Head of caudate nucleus (tissue), 42 donors: ENCODE results near the gene OSBPL8.

Experiments
- DNase-seq, 42 donors: peaks; one replicate each; pipeline versions ENCODE4 v3.0.0 to v3.0.0-alpha.2; 2020 to 2021; ENCODE audit warnings: mixed read lengths in 7 of 42
- intact Hi-C: fragments of 100-400 bp; cut with DNase I; formaldehyde crosslinking; loops from one replicate; pipeline ENCODE4 v1.15.0; 2022

OSBPL8 gene

DNA sequence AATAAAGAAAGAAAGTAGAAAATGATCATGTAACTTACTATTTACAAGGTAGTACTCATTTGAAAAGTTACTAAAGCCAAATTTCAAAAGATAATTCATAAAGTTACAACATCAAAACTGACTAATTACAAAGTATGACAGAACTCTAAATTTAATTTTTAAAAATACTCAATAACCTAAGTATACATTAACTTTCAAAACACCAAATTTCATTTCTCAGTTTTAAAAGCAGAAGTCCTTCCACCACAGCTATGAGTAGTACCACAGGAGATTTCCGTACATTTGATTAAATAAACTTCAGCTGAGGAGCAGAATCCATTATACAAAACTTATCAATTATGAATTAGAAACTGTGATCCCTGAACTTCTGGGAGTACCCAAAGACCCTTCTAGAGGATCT is 110.6 kb downstream of the OSBPL8 start:
- intact Hi-C loops: no loop called here
- DNase-seq: no peak

DNA sequence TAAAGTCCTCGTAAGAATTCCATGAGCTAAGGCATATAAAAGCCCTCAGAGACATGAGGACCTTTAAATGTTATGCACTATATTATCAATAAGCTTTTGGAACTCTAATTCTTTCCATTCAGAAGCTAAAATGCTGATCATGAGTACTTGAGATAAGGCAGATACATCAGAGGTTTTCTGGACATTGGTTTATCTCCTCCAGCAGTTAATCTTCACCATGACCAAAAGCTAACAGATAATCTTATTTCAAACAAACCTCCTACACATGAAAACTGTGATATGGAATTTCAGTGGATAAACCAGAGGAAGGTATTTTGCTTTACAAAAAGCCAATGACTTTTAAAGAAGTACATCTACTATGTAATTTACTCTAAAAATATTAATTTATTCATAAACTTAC is 113.5 kb downstream of the OSBPL8 start:
- intact Hi-C loops: no loop called here
- no peak for DNase-seq

DNA sequence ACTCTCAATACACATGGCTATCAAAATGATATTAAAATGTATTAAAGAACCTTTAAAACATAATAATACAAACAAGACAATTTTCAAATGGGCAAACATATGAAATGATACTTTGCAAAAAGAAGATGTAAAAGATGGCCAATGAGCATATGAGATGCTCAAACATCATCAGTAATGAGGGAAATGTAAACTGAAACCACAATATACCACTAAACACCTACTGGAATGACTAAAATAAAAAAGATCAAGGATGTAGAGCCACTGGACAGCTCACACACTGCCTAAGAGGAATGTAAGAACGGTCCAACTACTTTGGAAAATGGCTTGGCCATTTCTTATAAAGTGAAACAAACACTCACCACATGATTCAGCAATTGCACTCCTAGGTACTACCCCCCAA is 114.1 kb downstream of the OSBPL8 start:
- DNase-seq: no peak
- intact Hi-C loops: no loop called here

- intact Hi-C loops: no loop called here
Observed at GRCh38 chr12:76444408-76444984, 115.1 kb downstream of the OSBPL8 start.

DNA sequence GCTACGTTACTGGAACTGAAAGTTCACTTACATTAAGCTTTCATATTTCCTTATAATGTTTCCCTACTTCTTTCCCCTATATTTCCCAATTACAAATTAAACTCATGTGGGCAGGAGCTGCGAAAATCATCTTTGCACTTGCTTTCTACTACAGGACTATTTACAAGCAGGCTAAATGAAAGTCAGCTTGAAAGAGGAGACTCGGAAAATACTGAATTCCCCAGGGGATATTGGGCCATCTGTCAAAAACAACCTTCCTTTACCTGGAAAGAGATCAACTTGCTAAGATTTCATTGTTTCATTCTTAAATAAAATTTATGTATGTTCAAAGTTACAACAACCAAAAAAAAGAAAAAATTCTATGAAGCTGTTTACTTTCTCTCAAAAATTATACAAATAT is 118.6 kb downstream of the OSBPL8 start:
- intact Hi-C loops: no loop called here
- no peak for DNase-seq

More at GRCh38 chr12:76444408-76444984, 115.1 kb downstream of the OSBPL8 start:
- DNase-seq: no peak

- intact Hi-C loops: no loop called here
- DNase-seq: no peak
Observed at GRCh38 chr12:76432733-76433132, 126.8 kb downstream of the OSBPL8 start.

DNA sequence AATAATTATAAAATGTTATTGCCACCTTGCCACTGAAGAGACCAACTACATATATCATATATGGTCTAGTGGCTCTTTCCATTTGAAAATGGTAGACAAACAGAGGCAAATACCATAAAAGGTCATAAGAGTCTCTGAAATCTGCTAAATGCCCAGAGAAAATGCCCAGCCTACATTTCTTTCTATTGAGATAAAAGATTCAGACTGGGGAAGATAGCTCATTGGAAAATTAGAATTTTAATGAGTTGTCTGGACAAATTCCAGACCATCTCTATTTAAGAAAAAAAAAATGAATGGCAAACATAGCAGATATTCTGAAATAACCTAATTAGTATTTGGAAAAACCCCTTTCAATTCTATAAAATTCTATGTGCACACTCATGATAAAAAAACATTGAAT is 131.5 kb downstream of the OSBPL8 start:
- intact Hi-C loops: no loop called here
- no peak for DNase-seq

DNA sequence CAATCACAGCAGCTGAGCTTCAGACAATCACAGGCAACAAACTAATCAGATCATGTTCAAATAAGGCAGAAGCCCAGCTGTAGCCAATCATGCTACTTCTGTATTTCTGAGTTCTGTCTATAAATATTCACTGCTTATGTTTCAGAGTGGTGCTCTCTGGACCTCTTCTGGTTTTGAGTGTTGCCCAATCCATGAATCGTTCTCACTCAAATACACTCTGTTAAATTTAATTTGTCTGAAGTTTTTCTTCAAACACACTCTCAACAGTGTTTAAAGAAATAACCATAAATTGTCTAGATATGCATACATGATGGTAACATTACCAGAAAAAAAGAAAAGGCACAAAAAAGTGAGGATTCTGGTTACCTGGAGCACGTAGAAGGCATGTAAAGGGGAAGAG is 133.4 kb downstream of the OSBPL8 start:
- no peak for DNase-seq
- intact Hi-C loops: no loop called here

GRCh38 chr12:76424941-76425340 is 134.6 kb downstream of the OSBPL8 start:
- intact Hi-C loops: no loop called here
- DNase-seq: no peak

- intact Hi-C loops: no loop called here
- DNase-seq: peak in 1 of 42 donors; percentile 13
Observed at GRCh38 chr12:76422543-76423438, 136.8 kb downstream of the OSBPL8 start.

GRCh38 chr12:76422154-76422542 is 137.4 kb downstream of the OSBPL8 start:
- no peak for DNase-seq
- intact Hi-C loops: no loop called here

DNA sequence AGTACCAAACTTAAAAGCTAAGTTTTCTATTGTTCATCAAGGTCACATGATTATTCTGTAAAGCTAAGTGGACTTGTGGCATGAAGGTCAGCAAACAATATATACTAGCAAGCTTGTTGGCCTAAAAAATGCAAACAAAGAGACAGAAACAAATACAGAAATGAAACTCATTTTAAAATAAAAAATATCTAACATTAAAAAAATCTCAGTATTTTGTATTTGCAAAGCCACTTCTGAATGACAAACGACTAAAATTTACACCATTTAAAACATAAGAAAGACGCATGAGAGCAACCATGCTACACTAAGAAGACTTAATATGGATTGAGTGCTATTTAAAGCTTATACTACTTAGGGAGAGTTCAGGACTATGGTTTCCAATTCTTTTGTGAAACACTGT is 138.5 kb downstream of the OSBPL8 start:
- intact Hi-C loops: no loop called here
- no peak for DNase-seq

- intact Hi-C loops: no loop called here
- no peak for DNase-seq
Observed at GRCh38 chr12:76420222-76420621, 139.3 kb downstream of the OSBPL8 start.

DNA sequence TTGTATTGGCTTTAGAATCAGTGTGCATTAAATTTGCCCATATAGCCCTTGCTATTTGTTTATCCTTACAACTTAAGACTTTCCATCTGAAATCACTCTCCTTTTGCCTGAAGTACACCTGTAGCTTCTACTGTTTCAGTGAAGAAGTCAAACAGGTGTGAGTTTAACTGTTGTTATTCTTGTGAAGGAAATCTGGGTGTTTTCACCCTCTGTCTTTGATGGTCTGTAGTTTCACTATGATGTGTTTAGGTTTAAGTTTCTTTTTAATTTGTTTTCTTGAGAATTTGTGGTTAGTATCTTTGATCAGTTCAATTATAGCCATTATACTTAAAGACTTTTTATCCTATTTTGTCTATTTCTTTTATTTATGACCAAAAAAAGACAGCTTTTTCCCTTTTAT is 142.5 kb downstream of the OSBPL8 start:
- DNase-seq: no peak

DNA sequence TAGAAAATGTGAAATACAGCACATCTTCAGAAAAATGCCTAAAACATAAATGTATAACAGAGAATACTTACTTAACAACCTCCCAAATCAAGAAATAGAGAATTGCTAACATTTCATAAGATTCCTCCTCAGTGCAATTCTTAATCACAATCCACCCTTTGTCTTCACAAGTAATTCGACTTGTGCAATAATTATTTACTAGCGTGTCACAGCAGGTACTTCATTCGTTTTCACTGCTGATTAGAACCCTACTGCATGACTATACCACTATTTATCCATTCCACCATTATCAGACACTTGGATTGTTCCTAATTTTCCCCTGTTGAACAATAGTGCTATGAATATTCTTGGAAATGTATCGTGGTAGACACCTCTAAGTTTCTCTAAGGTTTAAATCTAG is 146.4 kb downstream of the OSBPL8 start:
- intact Hi-C loops: no loop called here

More for the DNA sequence above, 142.5 kb downstream of the OSBPL8 start:
- intact Hi-C loops: no loop called here

GRCh38 chr12:76410781-76411180 is 148.8 kb downstream of the OSBPL8 start:
- intact Hi-C loops: no loop called here
- DNase-seq: no peak

More for the DNA sequence above, 146.4 kb downstream of the OSBPL8 start:
- DNase-seq: no peak

- no peak for DNase-seq
- intact Hi-C loops: no loop called here
Observed at GRCh38 chr12:76410371-76410770, 149.2 kb downstream of the OSBPL8 start.

DNA sequence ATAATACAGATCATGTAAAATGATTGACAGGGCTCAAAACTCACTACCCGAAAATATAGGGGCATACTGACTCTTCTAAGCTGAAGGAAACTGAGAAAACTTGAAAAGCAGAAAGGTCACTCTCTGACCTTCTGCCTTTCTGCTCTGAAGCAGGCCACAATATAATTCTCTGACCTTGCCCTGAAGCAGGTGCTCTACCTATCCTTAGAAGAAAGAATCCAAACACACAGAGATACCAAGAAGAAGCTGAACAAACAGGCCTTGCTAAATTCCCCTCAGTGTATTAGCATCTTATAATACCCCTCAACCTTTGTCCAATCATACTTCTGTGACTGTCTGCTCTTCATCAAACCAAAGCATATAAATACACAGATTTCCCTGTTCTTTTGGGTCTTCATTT is 150.5 kb downstream of the OSBPL8 start:
- no peak for DNase-seq
- intact Hi-C loops: no loop called here

- DNase-seq: no peak
- intact Hi-C loops: no loop called here
Observed at GRCh38 chr12:76407710-76408109, 151.9 kb downstream of the OSBPL8 start.

DNA sequence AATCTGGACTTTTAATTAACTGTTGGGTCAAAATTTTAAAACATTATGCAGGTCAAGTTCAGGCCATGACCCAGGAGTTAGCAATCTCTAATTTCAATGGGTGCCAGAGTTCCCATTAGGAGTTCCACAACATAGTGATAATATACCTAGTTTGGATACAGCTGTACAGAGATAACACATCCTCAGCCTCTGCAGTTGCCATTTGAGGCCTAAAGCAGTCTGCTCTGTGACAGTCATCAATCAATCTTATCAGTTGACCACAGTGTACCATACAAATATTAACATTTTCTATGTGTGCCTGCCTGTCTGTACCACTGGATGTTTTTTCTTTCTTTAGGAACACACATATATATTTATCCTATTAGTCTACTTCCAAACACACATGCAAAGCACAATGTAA is 157.3 kb downstream of the OSBPL8 start:
- intact Hi-C loops: no loop called here
- no peak for DNase-seq

DNA sequence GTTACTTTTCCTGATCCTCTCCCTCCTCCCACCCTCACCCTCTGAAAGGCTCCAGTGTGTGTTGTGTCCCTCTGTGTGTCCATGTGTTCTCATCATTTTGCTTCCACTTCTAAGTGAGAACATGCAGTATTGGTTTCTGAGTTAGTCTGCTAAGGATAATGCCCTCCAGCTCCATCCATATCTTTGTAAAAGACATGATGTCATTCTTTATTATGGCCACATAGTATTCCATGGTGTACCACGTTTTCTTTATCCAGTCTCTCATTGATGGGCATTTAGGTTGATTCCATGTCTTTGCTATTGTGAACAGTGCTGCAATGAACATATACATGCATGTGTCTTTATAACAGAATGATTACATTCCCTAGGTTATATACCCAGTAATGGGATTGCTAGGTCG is 159.4 kb downstream of the OSBPL8 start:
- intact Hi-C loops: no loop called here
- no peak for DNase-seq
